GM19035 (cell line): ENCODE results near the gene SRGAP2C.
"Not testable (repeated sequence)": the region's sequence is repeated elsewhere in the genome, so short reads cannot be mapped to it uniquely, and the experiment has no call there.

Source experiments
- ATAC-seq: cut with Tn5 transposase; IDR thresholded peaks from one replicate; pipeline ENCODE4 v1.9.1; 2021; ENCODE audit not compliant: unreplicated experiment

The SRGAP2C gene

GRCh38 chr1:121184290-121185127, at the start of gene SRGAP2C, which contains the start of gene FAM72B:
TSS of gene SRGAP2C (plus strand) at chr1:121184975. CDS start at chr1:121187447, 2,472 bp downstream.
TSS of gene FAM72B (minus strand) at chr1:121184340. CDS start at chr1:121183489, 851 bp downstream.
- ATAC-seq = peak; percentile 84

GRCh38 chr1:121140393-121140792, 44.4 kb upstream of the SRGAP2C start:
- not testable (repeated sequence) for ATAC-seq

GRCh38 chr1:121148489-121149190, 36.1 kb upstream of the SRGAP2C start:
- not testable (repeated sequence) for ATAC-seq

GRCh38 chr1:121151294-121151693, 33.5 kb upstream of the SRGAP2C start:
- not testable (repeated sequence) for ATAC-seq

- not testable (repeated sequence) for ATAC-seq
Observed at GRCh38 chr1:121152788-121153187, 32.0 kb upstream of the SRGAP2C start.

GRCh38 chr1:121154811-121155210, 30.0 kb upstream of the SRGAP2C start:
- not testable (repeated sequence) for ATAC-seq

- not testable (repeated sequence) for ATAC-seq
Observed at GRCh38 chr1:121155671-121156358, 29.0 kb upstream of the SRGAP2C start.

- not testable (repeated sequence) for ATAC-seq
Observed at GRCh38 chr1:121156958-121157603, 27.7 kb upstream of the SRGAP2C start.

GRCh38 chr1:121157609-121158008, 27.2 kb upstream of the SRGAP2C start:
- ATAC-seq = not testable (repeated sequence)

- not testable (repeated sequence) for ATAC-seq
Observed at GRCh38 chr1:121160118-121160517, 24.7 kb upstream of the SRGAP2C start.

- ATAC-seq = not testable (repeated sequence)
Observed at GRCh38 chr1:121161199-121161901, 23.4 kb upstream of the SRGAP2C start.

GRCh38 chr1:121163850-121164757, 20.7 kb upstream of the SRGAP2C start:
- not testable (repeated sequence) for ATAC-seq

GRCh38 chr1:121165296-121165695, 19.5 kb upstream of the SRGAP2C start:
- not testable (repeated sequence) for ATAC-seq

- not testable (repeated sequence) for ATAC-seq
Observed at GRCh38 chr1:121167225-121167738, 17.5 kb upstream of the SRGAP2C start.

- ATAC-seq = not testable (repeated sequence)
Observed at GRCh38 chr1:121168152-121168668, 16.6 kb upstream of the SRGAP2C start.

- not testable (repeated sequence) for ATAC-seq
Observed at GRCh38 chr1:121176649-121177048, 8.1 kb upstream of the SRGAP2C start.

GRCh38 chr1:121178197-121178596, 6.6 kb upstream of the SRGAP2C start:
- ATAC-seq = not testable (repeated sequence)

GRCh38 chr1:121183867-121184266, 908 bp upstream of the SRGAP2C start:
- not testable (repeated sequence) for ATAC-seq
